ENCODE results near the gene ITPR2.
"Not testable (repeated sequence)": the region's sequence is repeated elsewhere in the genome, so short reads cannot be mapped to it uniquely, and the experiment has no call there.

The ITPR2 gene

GRCh38 chr12:26786491-26786864 lies 46.5 kb downstream of the ITPR2 start:
- no peak for DNase-seq

- not testable (repeated sequence) for DNase-seq
Observed at GRCh38 chr12:26783816-26784379, 49.1 kb downstream of the ITPR2 start.

GRCh38 chr12:26783131-26783526 lies 49.9 kb downstream of the ITPR2 start:
- DNase-seq: no peak

GRCh38 chr12:26782372-26783130 lies 50.4 kb downstream of the ITPR2 start:
- DNase-seq: no peak

- not testable (repeated sequence) for DNase-seq
Observed at GRCh38 chr12:26780656-26781055, 52.3 kb downstream of the ITPR2 start.

- DNase-seq: not testable (repeated sequence)
Observed at GRCh38 chr12:26778173-26778775, 54.7 kb downstream of the ITPR2 start.

GRCh38 chr12:26777236-26777635 lies 55.8 kb downstream of the ITPR2 start:
- DNase-seq: no peak

GRCh38 chr12:26775991-26776390 lies 57.0 kb downstream of the ITPR2 start:
- not testable (repeated sequence) for DNase-seq

GRCh38 chr12:26773313-26774104 lies 59.5 kb downstream of the ITPR2 start:
- no peak for DNase-seq

GRCh38 chr12:26771861-26772260 lies 61.1 kb downstream of the ITPR2 start:
- DNase-seq: no peak

GRCh38 chr12:26770239-26771070 lies 62.5 kb downstream of the ITPR2 start:
- DNase-seq: no peak

- no peak for DNase-seq
Observed at GRCh38 chr12:26769611-26770010, 63.4 kb downstream of the ITPR2 start.

- DNase-seq: no peak
Observed at GRCh38 chr12:26768611-26769603, 64.1 kb downstream of the ITPR2 start.

- DNase-seq: no peak
Observed at GRCh38 chr12:26767865-26768264, 65.1 kb downstream of the ITPR2 start.

- DNase-seq: no peak
Observed at GRCh38 chr12:26767116-26767515, 65.9 kb downstream of the ITPR2 start.

GRCh38 chr12:26762186-26762585 lies 70.8 kb downstream of the ITPR2 start:
- no peak for DNase-seq

- DNase-seq: no peak
Observed at GRCh38 chr12:26761775-26762174, 71.2 kb downstream of the ITPR2 start.

GRCh38 chr12:26760657-26761293 lies 72.2 kb downstream of the ITPR2 start:
- no peak for DNase-seq

GRCh38 chr12:26755362-26755761 lies 77.6 kb downstream of the ITPR2 start:
- DNase-seq: not testable (repeated sequence)

GRCh38 chr12:26754148-26754547 lies 78.8 kb downstream of the ITPR2 start:
- no peak for DNase-seq

- no peak for DNase-seq
Observed at GRCh38 chr12:26751179-26751578, 81.8 kb downstream of the ITPR2 start.
